Keratinocyte (primary cell): ENCODE results near the gene SUSD6. TPM values are rescaled to one million over a fixed set of nuclear protein-coding genes. Genes with fewer than 3 reads are reported as not detected.

Experiments used
- DNase-seq: peaks from one replicate; pipeline ENCODE4 v3.0.0-alpha.2; 2011; ENCODE audit warnings: low read depth, missing footprints, low spot score
- FAIRE-seq: peaks from 2 replicates; lab custom pipeline; 2011; peaks lifted over from hg19 to GRCh38; lab: Jason Lieb, UNC
- H2AFZ ChIP-seq: 2 replicates; pipeline ENCODE4 v1.6.0; 2012; ENCODE audit warnings: low read length, control low read depth, inconsistent platforms; ENCODE audit not compliant: control insufficient read depth
- H3K27ac ChIP-seq: 2 replicates; pipeline ENCODE4 v1.5.1; 2011; ENCODE audit warnings: low read length; ENCODE audit not compliant: control insufficient read depth, insufficient read depth
- H3K27me3 ChIP-seq: 3 replicates; pipeline ENCODE4 v1.6.0; 2011; ENCODE audit warnings: low read length; ENCODE audit not compliant: control insufficient read depth, insufficient read depth; ENCODE audit errors: extremely low read depth
- H3K36me3 ChIP-seq, 2 experiments: 2 replicates in 1 of 2; 3 replicates in 1 of 2; pipeline ENCODE4 v1.5.1; 2011; ENCODE audit warnings: low read length in 2 of 2, mild to moderate bottlenecking in 1 of 2; ENCODE audit not compliant: control insufficient read depth in 2 of 2, insufficient read depth in 2 of 2; ENCODE audit errors: extremely low read depth in 1 of 2
- H3K4me1 ChIP-seq: 3 replicates; pipeline ENCODE4 v1.5.1; 2011; ENCODE audit warnings: low read length; ENCODE audit not compliant: control insufficient read depth, insufficient read depth; ENCODE audit errors: extremely low read depth
- H3K4me2 ChIP-seq: 3 replicates; pipeline ENCODE4 v1.6.0; 2011; ENCODE audit warnings: low read depth, low read length; ENCODE audit not compliant: control insufficient read depth, insufficient read depth; ENCODE audit errors: extremely low read depth
- H3K4me3 ChIP-seq, 3 experiments: fragments of 200-600 bp in 1 of 3; sonication (generic) in 1 of 3; 2 replicates in 2 of 3; 3 replicates in 1 of 3; pipeline ENCODE4 v1.5.1; 2011 to 2016; ENCODE audit warnings: low read length in 3 of 3, mild to moderate bottlenecking in 3 of 3, control low read depth in 2 of 3, inconsistent platforms in 1 of 3, low read depth in 1 of 3, mixed read lengths in 1 of 3, mixed run types in 1 of 3, moderate library complexity in 1 of 3; ENCODE audit not compliant: control insufficient read depth in 2 of 3, insufficient read depth in 2 of 3; ENCODE audit errors: extremely low read depth in 1 of 3
- H3K79me2 ChIP-seq: 2 replicates; pipeline ENCODE4 v1.6.0; 2012; ENCODE audit warnings: low read length; ENCODE audit not compliant: control insufficient read depth, insufficient read depth
- H3K9ac ChIP-seq: 3 replicates; pipeline ENCODE4 v1.6.0; 2011; ENCODE audit warnings: low read length; ENCODE audit not compliant: control insufficient read depth, insufficient read depth; ENCODE audit errors: extremely low read depth
- H3K9me1 ChIP-seq: 3 replicates; pipeline ENCODE4 v1.6.0; 2011; ENCODE audit warnings: low read length; ENCODE audit not compliant: control insufficient read depth, insufficient read depth; ENCODE audit errors: extremely low read depth
- H3K9me3 ChIP-seq: 2 replicates; pipeline ENCODE4 v1.5.1; 2012; ENCODE audit warnings: low read depth, low read length; ENCODE audit not compliant: control insufficient read depth
- H4K20me1 ChIP-seq: 3 replicates; pipeline ENCODE4 v1.6.0; 2011; ENCODE audit warnings: low read length; ENCODE audit not compliant: control insufficient read depth, insufficient read depth; ENCODE audit errors: extremely low read depth
- CTCF ChIP-seq, 3 experiments: IDR thresholded peaks in 1 of 3; conservative IDR thresholded peaks in 1 of 3; optimal IDR thresholded peaks in 1 of 3; 2 replicates in 2 of 3; 3 replicates in 1 of 3; pipeline versions ENCODE3 to v1.5.1; 2011; ENCODE audit warnings: low read length in 3 of 3, mild to moderate bottlenecking in 3 of 3, moderate library complexity in 2 of 3, control low read depth in 1 of 3, inconsistent platforms in 1 of 3; ENCODE audit not compliant: insufficient read depth in 2 of 3; ENCODE audit errors: extremely low read depth in 1 of 3
- EZH2 ChIP-seq: IDR thresholded peaks from one replicate; pipeline ENCODE4 v1.6.1; 2012; ENCODE audit warnings: inconsistent platforms, mild to moderate bottlenecking, low read length, moderate library complexity
- dilution Hi-C: fragments of 300-500 bp; cut with MboI; formaldehyde crosslinking; loops from one replicate; pipeline ENCODE4 v1.7.0; 2020; ENCODE audit warnings: low sequenced_read_pairs; ENCODE audit not compliant: extremely low pct_ligation_motif_present
- polyA plus RNA-seq, 5 experiments: library from polyadenylated mRNA; depleted of rRNA in 3 of 5; stranded (reverse) in 3 of 5; stranded (forward) in 1 of 5; unstranded in 1 of 5; fragments of >200 nt; gene quantifications; 1 replicate in 1 of 5; 2 replicates in 3 of 5; 3 replicates in 1 of 5; pipeline versions ENCODE4 v1.2.1 to v1.2.3, GENCODE V29; 2011 to 2012; ENCODE audit warnings: missing spikeins in 2 of 5, low read depth in 1 of 5, low replicate concordance in 1 of 5

The SUSD6 gene
- polyA plus RNA-seq, 1 donor (not counting 4 experiments of a cell fraction or from before 2014, with no cell fraction given): 10.5 TPM

GRCh38 chr14:69750495-69750894, 139.1 kb downstream of the SUSD6 start:
- Histone ChIP-seq H3K27ac (no peak overlapping the region), H3K9me3 (no peaks in the 10 kb centered on the region), H3K79me2 (no peaks in the 10 kb centered on the region), H3K9me1 (no peaks in the 10 kb centered on the region), H4K20me1 (no peaks in the 10 kb centered on the region), H3K4me3 (no peak overlapping the region), H3K4me1 (no peaks in the 10 kb centered on the region), H3K36me3 (no peaks in the 10 kb centered on the region), H2AFZ (no peak overlapping the region), H3K4me2 (no peak overlapping the region), H3K27me3 (no peaks in the 10 kb centered on the region), H3K9ac (no peak overlapping the region)
- DNase-seq: no peak
- dilution Hi-C loops: no loop called here
- FAIRE-seq: no peak
- TF ChIP-seq EZH2 (no peak), CTCF (optimal IDR thresholded peaks at IDR 0.05 in 1 of 3, IDR thresholded peaks at IDR 0.05 in 1 of 3, conservative IDR thresholded peaks at IDR 0.05 in 1 of 3; ENCODE audit: extremely low read depth in 1 of 3, insufficient read depth in 2 of 3, low read length in 3 of 3) (no peak)

- no peaks in the 10 kb centered on the region for H3K27me3 ChIP-seq
- no peak overlapping the region for H2AFZ ChIP-seq
- H3K36me3 ChIP-seq: no peaks in the 10 kb centered on the region
- no peaks in the 10 kb centered on the region for H3K9me1 ChIP-seq
- no peak for FAIRE-seq
- H3K9ac ChIP-seq: no peak overlapping the region
- DNase-seq: no peak
- TF ChIP-seq CTCF (optimal IDR thresholded peaks at IDR 0.05 in 1 of 3, IDR thresholded peaks at IDR 0.05 in 1 of 3, conservative IDR thresholded peaks at IDR 0.05 in 1 of 3; ENCODE audit: extremely low read depth in 1 of 3, insufficient read depth in 2 of 3, low read length in 3 of 3) (no peak), EZH2 (no peak)
- H4K20me1 ChIP-seq: no peaks in the 10 kb centered on the region
- H3K4me2 ChIP-seq: no peak overlapping the region
- H3K4me1 ChIP-seq: no peaks in the 10 kb centered on the region
- H3K79me2 ChIP-seq: no peaks in the 10 kb centered on the region
- H3K9me3 ChIP-seq: no peaks in the 10 kb centered on the region
- no peak overlapping the region for H3K4me3 ChIP-seq
- H3K27ac ChIP-seq: no peak overlapping the region
- dilution Hi-C loops: no loop called here
These were observed 141.4 kb downstream of the SUSD6 start for GRCh38 chr14:69752773-69753172.
